OCI-LY1 (cell line): ENCODE results near the gene MRPL36.

Experiments
- EZH2 ChIP-seq: fragments of 200-600 bp; sonication (generic), shearing (Covaris generic); IDR thresholded peaks from 2 replicates; pipeline ENCODE4 v1.8.0; 2017; ENCODE audit warnings: borderline replicate concordance, mixed run types, mild to moderate bottlenecking, antibody characterized with exemption, low read length, moderate library complexity, mixed read lengths
- TF ChIP-seq, protein P1 (sequence below): fragments of 200-600 bp; sonication (generic), shearing (Covaris generic); IDR thresholded peaks from 2 replicates; pipeline ENCODE4 v1.5.1; 2017; ENCODE audit warnings: mild to moderate bottlenecking, antibody characterized with exemption, low read length, moderate library complexity, mixed read lengths

DNA sequence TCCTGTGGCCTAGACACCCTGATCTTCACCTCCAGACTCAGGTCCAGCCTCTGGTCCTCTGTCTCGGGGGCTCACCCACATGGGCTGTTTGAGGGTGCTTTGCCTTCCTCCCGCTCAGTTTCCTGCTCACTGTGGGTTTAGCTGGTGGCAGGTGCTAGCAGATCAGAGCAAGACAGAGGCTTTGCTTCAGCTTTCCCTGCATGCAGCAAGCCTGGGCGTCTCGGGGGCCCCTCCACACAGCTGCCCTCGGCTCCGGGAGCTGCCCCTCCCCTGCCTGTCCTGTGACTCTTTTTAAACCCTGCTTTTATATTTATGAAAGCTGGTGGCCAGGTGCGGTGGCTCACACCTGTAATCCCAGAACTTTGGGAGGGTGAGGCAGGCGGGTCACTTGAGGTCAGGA, 14.6 kb downstream of the MRPL36 start:
- TF ChIP-seq EZH2 = no peak
- TF ChIP-seq, protein P1, sequence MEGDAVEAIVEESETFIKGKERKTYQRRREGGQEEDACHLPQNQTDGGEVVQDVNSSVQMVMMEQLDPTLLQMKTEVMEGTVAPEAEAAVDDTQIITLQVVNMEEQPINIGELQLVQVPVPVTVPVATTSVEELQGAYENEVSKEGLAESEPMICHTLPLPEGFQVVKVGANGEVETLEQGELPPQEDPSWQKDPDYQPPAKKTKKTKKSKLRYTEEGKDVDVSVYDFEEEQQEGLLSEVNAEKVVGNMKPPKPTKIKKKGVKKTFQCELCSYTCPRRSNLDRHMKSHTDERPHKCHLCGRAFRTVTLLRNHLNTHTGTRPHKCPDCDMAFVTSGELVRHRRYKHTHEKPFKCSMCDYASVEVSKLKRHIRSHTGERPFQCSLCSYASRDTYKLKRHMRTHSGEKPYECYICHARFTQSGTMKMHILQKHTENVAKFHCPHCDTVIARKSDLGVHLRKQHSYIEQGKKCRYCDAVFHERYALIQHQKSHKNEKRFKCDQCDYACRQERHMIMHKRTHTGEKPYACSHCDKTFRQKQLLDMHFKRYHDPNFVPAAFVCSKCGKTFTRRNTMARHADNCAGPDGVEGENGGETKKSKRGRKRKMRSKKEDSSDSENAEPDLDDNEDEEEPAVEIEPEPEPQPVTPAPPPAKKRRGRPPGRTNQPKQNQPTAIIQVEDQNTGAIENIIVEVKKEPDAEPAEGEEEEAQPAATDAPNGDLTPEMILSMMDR = no peak
